ENCODE data around the gene ARVCF. TPM values are rescaled to one million over a fixed set of nuclear protein-coding genes. Genes with fewer than 3 reads are reported as not detected.

The ARVCF gene
- total RNA-seq, 4 donors from 2014 or later: 32.5 to 61.5 (median 39.5) TPM

- Histone ChIP-seq H3K27ac (no peak overlapping the region), H3K4me1 (peaks cover 0 to 33% (median 15%) of the 10 kb centered on the region in 3 donors), H3K27me3 (no peaks in the 10 kb centered on the region), H3K9me3 (no peaks in the 10 kb centered on the region), H3K36me3 (peaks cover 0 to 12% of the 10 kb centered on the region in 2 donors), H3K4me3 (no peak overlapping the region)
- 94 to 100% methylated on average over 7 to 11 of the region's 13 CpGs for WGBS, 2 donors (ENCODE audit: low coverage in 1 of 2)
- TF ChIP-seq EP300 (IDR thresholded peaks at IDR 0.05) (no peak), CTCF (IDR thresholded peaks at IDR 0.05) (no peak), POLR2AphosphoS5 (IDR thresholded peaks at IDR 0.05) (no peak), POLR2A (IDR thresholded peaks at IDR 0.05) (no peak)
- no peak for ATAC-seq
Observed at GRCh38 chr22:20026204-20026908, 9.7 kb upstream of the ARVCF start.

- Histone ChIP-seq H3K27me3 (no peaks in the 10 kb centered on the region), H3K36me3 (peaks cover 0 to 11% of the 10 kb centered on the region in 2 donors), H3K9me3 (no peaks in the 10 kb centered on the region), H3K4me1 (peaks cover 0 to 35% (median 15%) of the 10 kb centered on the region in 3 donors), H3K4me3 (no peak overlapping the region), H3K27ac (no peak overlapping the region)
- no peak for ATAC-seq
- WGBS, 2 donors (ENCODE audit: low coverage in 1 of 2): 96% methylated on average over 4 to 10 of the region's 13 CpGs
- TF ChIP-seq POLR2AphosphoS5 (IDR thresholded peaks at IDR 0.05): no peak
- no peak for TF ChIP-seq CTCF (IDR thresholded peaks at IDR 0.05)
- no peak for TF ChIP-seq EP300 (IDR thresholded peaks at IDR 0.05)
- no peak for TF ChIP-seq POLR2A (IDR thresholded peaks at IDR 0.05)
Observed at GRCh38 chr22:20025401-20026203, 9.0 kb upstream of the ARVCF start.

GRCh38 chr22:20024650-20025397 is 8.2 kb upstream of the ARVCF start:
- Histone ChIP-seq H3K36me3 (peaks cover 0 to 11% of the 10 kb centered on the region in 2 donors), H3K4me1 (peaks cover 0 to 43% (median 15%) of the 10 kb centered on the region in 3 donors), H3K27ac (no peak overlapping the region), H3K4me3 (no peak overlapping the region), H3K9me3 (no peaks in the 10 kb centered on the region), H3K27me3 (no peaks in the 10 kb centered on the region)
- no peak for TF ChIP-seq POLR2A (IDR thresholded peaks at IDR 0.05)
- no peak for TF ChIP-seq CTCF (IDR thresholded peaks at IDR 0.05)
- no peak for TF ChIP-seq POLR2AphosphoS5 (IDR thresholded peaks at IDR 0.05)
- TF ChIP-seq EP300 (IDR thresholded peaks at IDR 0.05): no peak
- WGBS, 2 donors (ENCODE audit: low coverage in 1 of 2): 92 to 96% methylated on average over 6 of the region's 15 CpGs
- ATAC-seq: no peak

- Histone ChIP-seq H3K4me1 (peaks cover 0 to 39% (median 15%) of the 10 kb centered on the region in 3 donors), H3K27me3 (no peaks in the 10 kb centered on the region), H3K36me3 (peaks cover 0 to 11% of the 10 kb centered on the region in 2 donors), H3K27ac (no peak overlapping the region), H3K9me3 (no peaks in the 10 kb centered on the region), H3K4me3 (no peak overlapping the region)
- no peak for ATAC-seq
- no peak for TF ChIP-seq CTCF (IDR thresholded peaks at IDR 0.05)
- WGBS, 2 donors (ENCODE audit: low coverage in 1 of 2): 66% methylated on average over 3 of the region's 13 CpGs; no CpG with 5 or more reads in 1 of the 2 donors
Observed at GRCh38 chr22:20024225-20024624, 7.6 kb upstream of the ARVCF start.

All from gastroesophageal sphincter (tissue), 4 donors.